Spinal cord (tissue), 10 donors: Measurements from ENCODE around the gene SEMA3F. TPM values are rescaled to one million over a fixed set of nuclear protein-coding genes. Genes with fewer than 3 reads are reported as not detected.
"Not testable (repeated sequence)": the region's sequence is repeated elsewhere in the genome, so short reads cannot be mapped to it uniquely, and the experiment has no call there.

Source experiments
- DNase-seq, 6 donors: peaks; one replicate each; pipeline versions ENCODE4 v3.0.0 to v3.0.0-alpha.2; 2013 to 2015; ENCODE audit warnings: low spot score in 6 of 6, low read depth in 4 of 6
- H3K27ac ChIP-seq: one replicate; pipeline ENCODE4 v1.5.1; 2013; ENCODE audit warnings: low read depth, low read length, control low read depth
- H3K27me3 ChIP-seq: one replicate; pipeline ENCODE4 v1.6.1; 2013; ENCODE audit warnings: low read length; ENCODE audit not compliant: control insufficient read depth, insufficient read depth
- H3K36me3 ChIP-seq: one replicate; pipeline ENCODE4 v1.6.1; 2013; ENCODE audit warnings: low read length; ENCODE audit not compliant: control insufficient read depth, insufficient read depth
- H3K4me1 ChIP-seq: one replicate; pipeline ENCODE4 v1.6.1; 2013; ENCODE audit warnings: low read length; ENCODE audit not compliant: control insufficient read depth, insufficient read depth
- H3K4me3 ChIP-seq: one replicate; pipeline ENCODE4 v1.5.1; 2013; ENCODE audit warnings: low read depth, low read length, control low read depth
- H3K9me3 ChIP-seq: one replicate; pipeline ENCODE4 v1.6.1; 2013; ENCODE audit warnings: low read length; ENCODE audit not compliant: control insufficient read depth, insufficient read depth
- WGBS: methylation state at CpG from one replicate; pipeline ENCODE4 v1.1.5; 2013; ENCODE audit warnings: missing lambda C conversion rate; ENCODE audit not compliant: insufficient coverage; 5-methylcytosine and 5-hydroxymethylcytosine counted together
- polyA plus RNA-seq, 2 donors: library from polyadenylated mRNA; unstranded; fragments of 120-200 nt; gene quantifications; one replicate each; pipeline ENCODE4 v1.2.1, GENCODE V29; 2013; ENCODE audit not compliant: insufficient read length in 2 of 2
- total RNA-seq, 2 donors: library from RNA; depleted of rRNA in 1 of 2; stranded (reverse); fragments of 120-200 nt in 1 of 2; fragments of >200 nt in 1 of 2; gene quantifications; one replicate each; pipeline versions ENCODE4 v1.2.3 to v1.2.4, GENCODE V29; 2013 to 2014
- donor health status: healthy.

SEMA3F gene
- total and polyA plus RNA-seq, 4 donors: 9.1 to 21.8 (median 14.2) TPM

- Histone ChIP-seq H3K36me3 (peaks cover 11% of the 10 kb centered on the region), H3K4me3 (no peak overlapping the region), H3K4me1 (peaks cover 62% of the 10 kb centered on the region), H3K27me3 (no peaks in the 10 kb centered on the region), H3K9me3 (no peaks in the 10 kb centered on the region), H3K27ac (no peak overlapping the region)
- no peak for DNase-seq
- 73% methylated on average over 5 of the region's 5 CpGs for WGBS
Measured at GRCh38 chr3:50224639-50225038, 69.5 kb downstream of the SEMA3F start.

DNA sequence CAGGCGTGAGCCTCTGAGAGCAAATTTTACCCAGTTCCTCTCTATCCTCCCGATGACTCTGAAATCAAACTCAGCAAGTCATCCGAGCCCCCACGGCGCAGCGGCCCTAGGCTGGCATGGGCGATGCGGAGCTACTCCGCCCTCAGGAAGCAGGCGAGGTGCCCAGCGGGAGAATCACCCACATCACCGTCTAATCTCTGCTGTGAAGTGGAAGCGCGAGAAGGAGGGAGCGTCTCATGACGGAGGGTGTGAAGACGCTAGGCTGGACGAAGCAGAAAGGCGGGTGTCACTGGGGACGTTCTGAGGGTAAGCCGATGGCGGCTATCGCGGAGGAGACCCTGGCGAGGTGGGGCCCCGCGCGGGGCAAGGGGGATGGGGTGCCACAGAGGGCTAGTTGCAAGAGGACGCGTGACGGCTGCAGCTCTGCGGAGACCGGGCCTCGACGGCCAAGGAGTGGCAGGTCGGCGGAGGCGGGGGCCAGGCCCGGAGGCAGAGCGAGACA lies 71.8 kb downstream of the SEMA3F start:
- peak in 2 of 6 donors; percentile 80 to 81 for DNase-seq
- H3K27ac ChIP-seq: peak overlapping the region; percentile 63

DNA sequence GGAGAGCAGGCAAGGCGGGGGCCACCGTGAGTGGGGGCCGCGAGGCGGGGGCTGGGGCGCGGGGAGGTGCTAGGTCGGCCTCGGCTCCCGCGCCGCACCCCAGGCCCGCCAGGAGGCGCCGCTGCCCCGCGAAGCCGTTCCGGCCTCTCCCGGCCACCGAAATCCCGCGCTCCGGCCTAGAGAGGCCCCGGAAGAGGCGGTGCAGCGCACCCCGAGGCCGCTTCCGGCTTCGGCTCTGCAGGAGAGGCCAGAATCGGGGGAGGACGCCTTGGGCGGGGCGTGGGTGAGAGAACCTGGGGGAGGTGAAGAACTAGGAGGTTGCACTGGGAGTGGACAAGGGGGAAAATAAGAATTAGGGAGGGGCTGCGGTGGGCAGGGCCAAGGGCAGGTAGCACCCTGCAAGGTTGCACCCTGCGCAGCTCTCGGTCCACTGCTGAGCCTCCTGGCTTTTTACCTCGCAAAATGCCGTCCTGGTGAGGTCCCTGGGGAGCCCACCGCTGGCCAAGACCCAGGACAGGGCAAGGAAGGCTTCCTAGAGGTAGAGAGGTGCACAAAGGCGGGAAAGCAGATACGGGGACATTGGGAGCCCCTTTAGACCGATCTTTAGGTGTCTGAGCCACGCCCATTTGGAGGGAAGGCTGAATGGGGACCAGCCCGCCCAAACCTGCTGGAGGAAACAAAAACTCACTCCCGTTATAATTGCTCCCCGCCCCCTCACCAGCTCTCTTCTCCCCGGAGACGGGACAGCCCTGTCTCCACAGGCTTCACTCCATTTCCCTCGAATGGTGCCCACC lies 72.5 kb downstream of the SEMA3F start:
- Histone ChIP-seq H3K27me3 (no peaks in the 10 kb centered on the region), H3K4me3 (peak overlapping the region; percentile 86), H3K27ac (peak overlapping the region; percentile 70), H3K36me3 (peaks cover 12% of the 10 kb centered on the region), H3K4me1 (peaks cover 33% of the 10 kb centered on the region), H3K9me3 (no peaks in the 10 kb centered on the region)
- under 1% methylated on average over 51 of the region's 51 CpGs for WGBS
- peak in 4 of 6 donors; percentile 83 to 97 (median 92) for DNase-seq

More for the DNA sequence above, 71.8 kb downstream of the SEMA3F start:
- peaks cover 39% of the 10 kb centered on the region for H3K4me1 ChIP-seq
- H3K4me3 ChIP-seq: peak overlapping the region; percentile 41
- WGBS: 1% methylated on average over 40 of the region's 40 CpGs
- H3K9me3 ChIP-seq: no peaks in the 10 kb centered on the region
- H3K27me3 ChIP-seq: no peaks in the 10 kb centered on the region
- H3K36me3 ChIP-seq: peaks cover 10% of the 10 kb centered on the region

DNA sequence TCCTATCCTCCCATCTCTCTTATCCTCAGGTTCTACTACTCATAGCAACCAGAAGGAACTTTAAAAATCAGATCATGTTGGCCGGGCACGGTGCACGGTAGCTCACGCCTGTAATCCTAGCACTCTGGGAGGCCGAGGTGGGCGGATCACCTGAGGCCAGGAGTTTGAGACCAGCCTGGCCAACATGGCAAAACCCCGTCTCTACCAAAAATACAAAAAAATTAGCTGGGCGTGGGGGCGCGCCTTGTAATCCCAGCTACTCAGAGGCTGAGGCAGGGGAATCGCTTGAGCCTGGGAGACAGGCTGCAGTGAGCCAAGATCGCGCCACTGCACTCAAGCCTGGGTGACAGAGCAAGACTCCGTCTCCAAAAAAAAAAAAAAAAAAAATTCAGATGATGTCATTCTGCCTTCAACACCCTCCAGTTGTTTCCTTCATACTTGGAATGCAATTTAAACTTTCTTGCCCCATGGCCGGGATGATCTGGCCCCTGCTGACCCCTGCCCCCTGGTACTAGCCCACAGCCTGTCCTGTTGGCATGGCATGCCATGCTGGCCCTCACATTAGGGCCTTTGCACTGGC lies 73.2 kb downstream of the SEMA3F start:
- H3K27me3 ChIP-seq, DNase-seq, H3K9me3 ChIP-seq: not testable (repeated sequence)
- Histone ChIP-seq H3K27ac (peak overlapping the region; percentile 70), H3K4me3 (peak overlapping the region; percentile 86), H3K36me3 (peaks cover 12% of the 10 kb centered on the region), H3K4me1 (peaks cover 40% of the 10 kb centered on the region)
- whole genome bisulfite sequencing: 35% methylated on average over 15 of the region's 15 CpGs

DNA sequence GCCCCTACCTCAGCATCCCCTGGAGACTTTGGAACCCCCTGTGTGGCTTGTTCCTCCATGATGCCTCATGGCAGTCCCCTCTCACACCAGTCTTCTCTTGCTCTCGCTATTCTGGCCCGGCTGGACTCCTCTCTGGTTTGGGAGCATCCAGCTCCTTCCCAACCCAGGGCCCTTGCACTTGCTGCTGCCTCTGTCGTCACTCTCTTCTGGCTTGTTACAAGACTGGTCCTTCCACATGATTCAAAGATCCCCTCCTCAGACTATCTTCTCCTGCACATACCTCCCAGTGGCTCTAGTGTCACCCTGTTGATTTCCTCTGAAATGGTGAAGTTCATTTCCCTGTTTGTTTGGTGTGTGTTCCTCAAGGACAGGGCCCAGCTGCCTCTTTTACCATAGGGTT lies 74.4 kb downstream of the SEMA3F start:
- Histone ChIP-seq H3K4me1 (peaks cover 45% of the 10 kb centered on the region), H3K27me3 (no peaks in the 10 kb centered on the region), H3K36me3 (peaks cover 12% of the 10 kb centered on the region), H3K27ac (no peak overlapping the region), H3K9me3 (no peaks in the 10 kb centered on the region), H3K4me3 (no peak overlapping the region)
- no peak for DNase-seq
- 89% methylated on average over 3 of the region's 3 CpGs for WGBS

- DNase-seq: no peak
- 82% methylated on average over 8 of the region's 8 CpGs for WGBS
- Histone ChIP-seq H3K4me1 (peaks cover 52% of the 10 kb centered on the region), H3K4me3 (no peak overlapping the region), H3K36me3 (peaks cover 12% of the 10 kb centered on the region), H3K27ac (no peak overlapping the region), H3K27me3 (no peaks in the 10 kb centered on the region), H3K9me3 (no peaks in the 10 kb centered on the region)
Measured at GRCh38 chr3:50230104-50230793, 75.1 kb downstream of the SEMA3F start.

DNA sequence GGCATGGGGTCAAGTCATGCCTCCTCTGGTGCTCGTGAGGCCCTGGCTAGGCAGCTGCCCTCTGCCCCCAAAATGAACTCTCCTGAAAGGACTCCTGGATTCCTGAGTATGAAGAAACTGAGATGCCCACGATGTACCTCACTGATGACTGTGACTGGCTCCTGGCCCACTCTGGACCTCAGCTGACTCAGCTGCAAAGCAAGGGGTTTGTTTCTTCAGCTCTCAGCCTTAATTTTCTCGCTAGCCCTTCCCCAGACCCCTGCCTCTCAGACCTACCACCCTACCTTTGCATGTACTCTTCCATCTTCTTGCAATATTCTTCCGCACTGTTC lies 75.6 kb downstream of the SEMA3F start:
- 85% methylated on average over 4 of the region's 4 CpGs for WGBS
- no peak overlapping the region for H3K4me3 ChIP-seq
- H3K27me3 ChIP-seq: no peaks in the 10 kb centered on the region
- peaks cover 52% of the 10 kb centered on the region for H3K4me1 ChIP-seq
- H3K9me3 ChIP-seq: no peaks in the 10 kb centered on the region
- peaks cover 12% of the 10 kb centered on the region for H3K36me3 ChIP-seq
- no peak overlapping the region for H3K27ac ChIP-seq
- no peak for DNase-seq

GRCh38 chr3:50231581-50231980 lies 76.5 kb downstream of the SEMA3F start:
- 38% methylated on average over 5 of the region's 5 CpGs for WGBS
- no peak overlapping the region for H3K27ac ChIP-seq
- peaks cover 47% of the 10 kb centered on the region for H3K4me1 ChIP-seq
- no peak overlapping the region for H3K4me3 ChIP-seq
- DNase-seq: no peak
- peaks cover 12% of the 10 kb centered on the region for H3K36me3 ChIP-seq
- no peaks in the 10 kb centered on the region for H3K27me3 ChIP-seq
- H3K9me3 ChIP-seq: no peaks in the 10 kb centered on the region

DNA sequence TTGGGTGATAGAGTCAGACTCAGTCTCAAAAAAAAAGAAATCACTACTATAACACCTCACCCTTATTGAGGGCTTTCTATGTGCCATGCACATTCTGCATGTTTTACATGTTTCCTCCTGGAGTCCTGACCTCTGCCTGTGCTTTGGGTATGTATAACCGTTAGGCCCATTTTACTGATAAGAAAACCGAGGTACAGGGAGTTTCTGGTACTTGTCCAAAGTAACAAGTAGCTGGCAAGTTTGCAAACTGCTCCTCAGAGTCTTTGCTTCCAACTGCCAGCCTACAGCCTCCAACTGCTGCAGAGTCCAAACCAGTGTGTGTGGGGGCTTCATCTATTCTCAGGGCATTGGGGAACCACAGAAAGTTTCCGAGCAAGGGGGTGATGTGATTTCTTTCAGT lies 77.2 kb downstream of the SEMA3F start:
- Histone ChIP-seq H3K36me3 (peaks cover 12% of the 10 kb centered on the region), H3K4me1 (peaks cover 48% of the 10 kb centered on the region), H3K27me3 (no peaks in the 10 kb centered on the region), H3K27ac (no peak overlapping the region), H3K4me3 (no peak overlapping the region), H3K9me3 (no peaks in the 10 kb centered on the region)
- DNase-seq: no peak
- 90% methylated on average over 3 of the region's 3 CpGs for WGBS
